Natural killer cell treated with Interleukin-12 subunit alpha and Interleukin-12 subunit beta and Interleukin-15 and Interleukin-18, amount 100 ng/mL, for 72 hours (primary cell): ENCODE data around the gene CASP6. TPM values are rescaled to one million over a fixed set of nuclear protein-coding genes. Genes with fewer than 3 reads are reported as not detected.

Source experiments
- ATAC-seq, 2 donors: fragments of 150-1000 bp; cut with Tn5 transposase in 1 of 2; sonication (Bioruptor Pico), chemical (Tn5 transposase) in 1 of 2; 2 replicates each; pipeline ENCODE4 v1.10.0; 2021
- DNase-seq: peaks from one replicate; pipeline ENCODE4 v3.0.0; 2022; ENCODE audit warnings: low spot score
- H3K27ac Mint-ChIP-seq, 2 donors: 1 replicate in 1 of 2; 2 replicates in 1 of 2; pipeline ENCODE4 v1.8.0; 2022; ENCODE audit warnings: mixed read lengths in 2 of 2, mild to moderate bottlenecking in 1 of 2, moderate library complexity in 1 of 2
- H3K27me3 Mint-ChIP-seq, 2 donors: 1 replicate in 1 of 2; 2 replicates in 1 of 2; pipeline ENCODE4 v1.8.0; 2022; ENCODE audit warnings: mixed read lengths in 2 of 2
- H3K36me3 Mint-ChIP-seq: one replicate; pipeline ENCODE4 v1.8.0; 2022; ENCODE audit warnings: mixed read lengths
- H3K4me1 Mint-ChIP-seq, 2 donors: 1 replicate in 1 of 2; 2 replicates in 1 of 2; pipeline ENCODE4 v1.8.0; 2022; ENCODE audit warnings: low read depth in 2 of 2, mixed read lengths in 2 of 2, mild to moderate bottlenecking in 1 of 2
- H3K4me3 Mint-ChIP-seq: one replicate; pipeline ENCODE4 v1.8.0; 2022; ENCODE audit warnings: mixed read lengths
- H3K9me3 Mint-ChIP-seq: 2 replicates; pipeline ENCODE4 v1.8.0; 2022; ENCODE audit warnings: mixed read lengths
- total RNA-seq, 2 donors: library from RNA; stranded (reverse); gene quantifications; one replicate each; pipeline ENCODE4 v1.2.3, GENCODE V29; 2022

The CASP6 gene
- total RNA-seq, 2 donors from 2014 or later, result 5.3 to 7.4 TPM

DNA sequence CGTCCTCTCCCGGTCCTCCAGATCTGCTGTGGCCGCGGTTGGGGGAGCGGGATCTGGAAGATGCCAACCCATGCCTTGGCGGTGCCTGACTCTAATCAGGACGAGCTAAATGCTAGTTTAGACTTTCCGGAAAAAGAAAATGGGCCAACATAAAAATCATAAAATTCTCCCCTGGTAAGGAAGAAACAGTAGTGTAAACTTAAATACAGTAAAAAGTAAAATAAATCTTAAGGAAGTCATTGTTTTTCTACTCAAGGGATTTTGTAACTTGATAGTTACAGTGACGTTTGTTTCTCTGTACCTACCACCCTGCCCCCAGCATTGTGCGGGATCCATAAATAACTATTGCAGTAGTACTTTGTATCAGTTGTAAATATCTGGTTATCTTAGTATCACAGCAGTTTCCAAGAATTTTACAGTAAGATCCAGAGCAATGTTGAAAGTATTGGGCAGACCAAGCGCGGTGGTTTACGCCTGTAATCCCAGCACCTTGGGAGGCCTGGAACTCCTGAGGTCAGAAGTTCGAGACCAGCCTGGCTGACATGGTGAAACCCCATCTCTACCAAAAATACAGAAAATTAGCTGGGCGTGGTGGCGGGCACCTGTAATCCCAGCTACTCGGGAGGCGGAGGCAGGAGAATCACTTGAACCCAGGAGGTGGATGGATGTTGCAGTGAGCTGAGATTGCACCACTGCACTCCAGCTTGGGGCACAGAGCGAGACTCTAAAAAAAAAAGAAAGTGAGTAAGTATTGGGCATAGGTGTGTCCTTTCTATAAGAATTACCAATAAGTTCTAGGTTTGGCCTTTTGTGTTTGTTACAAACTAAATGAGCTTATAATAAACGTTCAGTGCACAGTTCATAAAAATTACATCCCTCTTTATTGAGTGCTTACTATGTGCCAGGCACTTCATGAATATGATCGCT is 27.6 kb upstream of the CASP6 start:
- Mint-ChIP-seq H3K9me3 (no peaks in the 10 kb centered on the region), H3K27ac (peak overlapping the region; percentile 27 to 52)
- no peak for ATAC-seq

DNA sequence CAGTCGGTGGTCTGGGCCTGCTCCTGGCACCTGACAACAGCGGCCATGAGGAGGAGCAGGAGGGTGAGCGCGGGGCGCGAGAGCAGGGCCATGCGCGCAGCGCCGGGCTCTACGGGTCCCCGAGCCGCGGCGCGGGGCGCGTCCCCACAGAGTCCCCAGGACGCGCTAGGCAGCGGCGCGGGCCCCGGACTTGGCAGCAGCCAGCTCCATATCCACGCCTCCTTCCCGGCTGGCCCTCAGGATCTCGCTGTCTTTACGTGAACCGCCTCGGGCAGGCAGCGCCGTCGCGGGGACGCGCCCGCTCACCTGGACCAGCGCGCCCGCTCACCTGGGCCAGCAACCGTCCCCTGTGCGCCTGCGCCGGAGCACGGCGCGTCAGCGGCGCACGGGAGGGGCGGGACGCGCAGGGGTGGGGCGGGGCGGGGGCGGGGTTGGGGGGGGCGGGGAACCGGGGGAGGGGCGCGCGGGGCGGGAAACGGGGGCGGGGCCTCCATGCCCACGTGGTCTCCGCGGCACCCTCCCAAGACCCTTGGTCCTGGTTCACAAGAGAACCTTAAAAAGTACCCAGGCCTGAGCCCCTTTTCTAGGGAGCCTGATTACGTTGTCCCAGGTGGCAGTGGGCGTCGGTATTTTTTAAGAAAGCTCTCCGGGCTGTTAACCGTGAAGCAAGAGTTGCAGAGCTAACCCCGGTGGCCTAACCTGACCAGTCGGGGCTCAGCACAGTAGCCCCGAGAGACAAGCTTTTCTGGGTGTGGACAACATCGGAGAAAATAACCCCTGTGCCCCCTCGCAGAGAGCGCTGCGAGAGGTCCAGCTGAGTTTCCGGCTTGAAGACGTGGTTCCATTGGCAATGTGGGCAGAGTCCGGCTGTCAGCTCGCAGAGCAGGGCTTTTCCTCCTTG is 26.7 kb upstream of the CASP6 start, which contains the start of gene PLA2G12A:
Gene PLA2G12A (minus strand): TSS at position 353 of the 901 bp plus-strand sequence. CDS start 261 bp downstream, at position 92.
- H3K4me1 Mint-ChIP-seq, result peaks cover 5 to 13% of the 10 kb centered on the region in 2 donors
- H3K36me3 Mint-ChIP-seq, result peaks cover 8% of the 10 kb centered on the region
- H3K27me3 Mint-ChIP-seq, result peaks cover 0 to 7% of the 10 kb centered on the region in 2 donors
- ATAC-seq (peak; percentile 93 to 94), DNase-seq (peak; percentile 80)
- peak within 1 kb of the TSS; percentile 79 for H3K4me3 Mint-ChIP-seq
- peak within 1 kb of the TSS; percentile 27 to 52 for H3K27ac Mint-ChIP-seq
- H3K9me3 Mint-ChIP-seq, result no peaks in the 10 kb centered on the region

More for the DNA sequence above, 27.6 kb upstream of the CASP6 start:
- DNase-seq, result no peak
- H3K36me3 Mint-ChIP-seq, result peaks cover 8% of the 10 kb centered on the region
- H3K4me1 Mint-ChIP-seq, result peaks cover 5 to 13% of the 10 kb centered on the region in 2 donors
- peaks cover 0 to 7% of the 10 kb centered on the region in 2 donors for H3K27me3 Mint-ChIP-seq
- H3K4me3 Mint-ChIP-seq, result peak overlapping the region; percentile 79

DNA sequence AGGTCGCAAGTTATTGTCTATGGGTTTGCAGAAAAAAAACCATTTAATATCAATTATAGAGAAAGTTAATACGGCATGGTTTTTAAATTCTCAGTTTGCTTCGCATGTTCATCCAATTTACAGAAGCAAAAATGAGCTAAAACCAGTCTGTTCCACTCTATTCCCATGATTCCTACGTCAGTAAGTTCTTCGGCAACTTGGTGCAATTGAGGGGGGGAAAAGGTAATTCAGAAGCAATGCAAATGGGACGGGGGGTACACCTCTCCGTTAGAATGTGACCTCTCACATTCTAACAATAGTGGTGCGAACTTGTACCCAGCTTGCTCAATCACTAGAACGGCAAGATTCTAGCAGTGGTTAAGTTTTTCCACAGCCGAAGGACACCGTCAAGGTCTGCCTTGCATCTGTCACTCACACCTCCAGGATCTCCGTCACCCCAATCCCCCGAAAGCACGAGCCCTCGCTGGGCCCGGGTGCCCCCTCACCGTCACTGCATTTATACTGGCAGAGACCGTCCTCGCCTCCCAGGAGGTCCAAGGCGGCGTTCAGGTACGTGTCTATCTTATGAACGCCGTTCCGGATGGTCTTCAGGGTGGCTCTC is 26.0 kb upstream of the CASP6 start:
- DNase-seq, result no peak
- no peaks in the 10 kb centered on the region for H3K9me3 Mint-ChIP-seq
- ATAC-seq, result no peak

DNA sequence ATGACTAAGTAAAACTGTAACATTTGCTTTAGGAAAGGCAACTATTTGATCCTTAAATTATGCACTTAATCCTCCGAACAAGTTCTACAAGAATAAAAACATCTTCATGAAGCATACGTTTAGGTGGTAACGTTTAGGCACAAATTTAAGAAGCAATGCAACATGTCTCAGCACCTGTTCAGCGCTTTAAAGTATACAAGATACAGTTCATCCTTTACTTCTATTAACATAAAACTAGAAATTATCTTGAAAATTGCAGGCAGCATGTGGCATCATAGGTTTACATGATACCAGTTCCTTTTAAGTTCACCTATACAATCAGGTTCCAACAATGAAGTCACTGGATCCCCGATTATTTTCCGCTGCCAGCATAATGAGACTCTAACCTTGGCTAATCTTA is 25.1 kb upstream of the CASP6 start:
- H3K36me3 Mint-ChIP-seq, result peaks cover 8% of the 10 kb centered on the region
- peaks cover 0 to 3% of the 10 kb centered on the region in 2 donors for H3K27me3 Mint-ChIP-seq
- ATAC-seq, result no peak
- H3K9me3 Mint-ChIP-seq, result no peaks in the 10 kb centered on the region
- peak overlapping the region; percentile 79 for H3K4me3 Mint-ChIP-seq
- peaks cover 5 to 13% of the 10 kb centered on the region in 2 donors for H3K4me1 Mint-ChIP-seq
- H3K27ac Mint-ChIP-seq, result no peak overlapping the region
- no peak for DNase-seq

More for the DNA sequence above, 26.0 kb upstream of the CASP6 start:
- Mint-ChIP-seq H3K27ac (peak overlapping the region in 1 of 2 donors; percentile 21), H3K36me3 (peaks cover 8% of the 10 kb centered on the region), H3K4me1 (peaks cover 5 to 13% of the 10 kb centered on the region in 2 donors), H3K27me3 (peaks cover 0 to 6% of the 10 kb centered on the region in 2 donors), H3K4me3 (peak overlapping the region; percentile 79)

DNA sequence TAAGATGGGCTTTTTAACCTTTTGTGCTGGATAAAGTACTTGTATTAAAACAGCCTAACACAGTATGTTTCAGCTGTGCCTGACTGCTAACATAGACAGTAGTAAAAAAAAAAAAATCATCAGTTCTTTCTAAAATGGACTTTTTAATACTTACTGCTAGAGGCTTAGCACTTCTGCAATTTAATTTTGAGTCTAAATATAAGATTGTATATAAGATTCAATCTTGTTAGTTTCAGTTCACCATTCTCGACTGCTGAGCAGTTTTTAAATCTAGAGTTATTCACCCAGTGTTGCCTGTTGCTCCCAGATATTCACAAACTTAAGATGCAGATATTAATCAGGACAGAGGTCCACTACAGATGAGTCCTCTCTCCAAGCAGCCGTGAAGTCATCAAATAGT is 19.9 kb upstream of the CASP6 start:
- peaks cover 4 to 7% of the 10 kb centered on the region in 2 donors for H3K4me1 Mint-ChIP-seq
- no peak overlapping the region for H3K4me3 Mint-ChIP-seq
- no peak for ATAC-seq
- H3K27ac Mint-ChIP-seq, result no peak overlapping the region
- no peak for DNase-seq
- no peaks in the 10 kb centered on the region for H3K9me3 Mint-ChIP-seq
- H3K36me3 Mint-ChIP-seq, result peaks cover 8% of the 10 kb centered on the region
- H3K27me3 Mint-ChIP-seq, result no peaks in the 10 kb centered on the region

DNA sequence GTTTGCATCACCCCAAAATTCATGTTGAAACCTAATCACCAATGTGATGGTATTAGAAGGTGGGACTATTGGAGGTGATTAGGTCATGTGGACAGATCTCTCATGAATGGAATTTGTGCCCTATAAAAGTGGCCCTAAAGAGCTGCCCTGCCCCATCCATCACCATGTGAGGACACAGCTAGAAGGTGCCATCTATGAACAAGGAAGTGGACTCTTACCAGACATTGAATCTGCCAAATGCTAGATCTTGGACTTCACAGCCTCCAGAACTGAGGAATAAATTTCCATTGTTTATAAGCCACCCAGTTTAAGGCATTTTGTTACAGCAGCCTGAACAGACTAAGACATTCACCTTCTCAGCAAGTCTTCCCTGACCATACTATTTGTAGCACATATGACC is 19.1 kb upstream of the CASP6 start:
- ATAC-seq (no peak), DNase-seq (no peak)
- no peaks in the 10 kb centered on the region for H3K27me3 Mint-ChIP-seq
- H3K9me3 Mint-ChIP-seq, result no peaks in the 10 kb centered on the region
- no peak overlapping the region for H3K27ac Mint-ChIP-seq
- peaks cover 8% of the 10 kb centered on the region for H3K36me3 Mint-ChIP-seq
- no peak overlapping the region for H3K4me3 Mint-ChIP-seq
- peaks cover 0 to 3% of the 10 kb centered on the region in 2 donors for H3K4me1 Mint-ChIP-seq

DNA sequence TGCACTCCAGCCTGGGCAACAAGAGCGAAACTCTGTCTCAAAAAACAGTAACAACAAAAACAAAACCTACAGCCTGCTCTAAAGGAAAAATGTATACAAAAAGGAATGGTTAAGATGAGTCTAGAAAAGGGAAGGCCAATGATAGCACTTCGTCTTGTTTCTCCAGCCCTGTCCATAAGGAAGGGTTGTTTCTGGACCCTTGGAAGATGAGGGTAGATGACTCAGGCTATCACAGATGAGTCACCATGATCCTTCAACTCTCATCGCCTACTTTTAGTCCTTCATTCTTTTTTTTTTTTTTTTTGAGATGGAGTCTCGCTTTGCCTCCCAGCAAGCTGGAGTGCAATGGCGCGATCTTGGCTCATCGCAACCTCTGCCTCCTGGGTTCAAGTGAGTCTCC is 17.8 kb upstream of the CASP6 start:
- peaks cover 2% of the 10 kb centered on the region for H3K36me3 Mint-ChIP-seq
- ATAC-seq, result no peak
- H3K9me3 Mint-ChIP-seq, result no peaks in the 10 kb centered on the region
- no peak overlapping the region for H3K27ac Mint-ChIP-seq
- H3K27me3 Mint-ChIP-seq, result no peaks in the 10 kb centered on the region
- peaks cover 0 to 3% of the 10 kb centered on the region in 2 donors for H3K4me1 Mint-ChIP-seq
- no peak for DNase-seq
- no peak overlapping the region for H3K4me3 Mint-ChIP-seq

DNA sequence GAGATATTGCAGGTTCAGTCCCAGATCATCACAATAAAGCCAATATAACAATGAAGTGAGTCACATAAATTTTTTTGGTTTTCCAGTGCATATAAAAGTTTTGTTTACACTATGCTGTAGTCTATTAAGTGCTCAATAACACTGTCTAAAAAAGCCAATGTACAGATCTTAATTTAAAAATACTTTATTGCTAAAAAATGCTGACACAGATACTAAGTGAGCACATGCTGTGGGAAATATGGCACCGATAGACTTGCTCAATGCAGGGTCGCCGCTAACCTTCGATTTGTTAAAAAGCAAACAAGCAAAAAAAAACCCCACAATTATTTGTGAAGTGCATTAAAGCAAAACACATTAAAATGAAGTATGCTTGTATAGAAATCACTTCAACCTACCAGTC is 16.4 kb upstream of the CASP6 start:
- no peaks in the 10 kb centered on the region for H3K36me3 Mint-ChIP-seq
- no peak overlapping the region for H3K4me3 Mint-ChIP-seq
- H3K4me1 Mint-ChIP-seq, result peaks cover 0 to 3% of the 10 kb centered on the region in 2 donors
- no peaks in the 10 kb centered on the region for H3K9me3 Mint-ChIP-seq
- no peak for DNase-seq
- H3K27ac Mint-ChIP-seq, result no peak overlapping the region
- no peaks in the 10 kb centered on the region for H3K27me3 Mint-ChIP-seq
- ATAC-seq, result no peak

DNA sequence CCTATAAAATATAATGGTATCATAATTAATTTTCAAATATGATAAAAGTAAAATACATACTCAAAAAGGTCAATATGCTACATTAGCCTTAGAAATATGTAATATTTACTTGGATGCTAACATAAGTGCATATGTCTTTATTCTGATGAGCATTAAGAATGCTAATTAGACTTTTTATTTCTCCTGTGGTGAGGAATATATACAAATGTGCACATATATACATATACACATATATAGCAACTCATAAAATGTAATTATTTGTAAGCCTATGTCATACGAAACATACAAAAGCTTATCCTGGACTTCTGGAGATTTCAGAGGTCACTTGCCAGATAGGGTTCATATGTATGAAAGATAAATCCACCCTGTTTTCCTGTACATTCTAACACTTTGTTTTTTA is 15.5 kb upstream of the CASP6 start:
- Mint-ChIP-seq H3K36me3 (no peaks in the 10 kb centered on the region), H3K27ac (no peak overlapping the region), H3K4me1 (peaks cover 0 to 3% of the 10 kb centered on the region in 2 donors), H3K27me3 (no peaks in the 10 kb centered on the region), H3K4me3 (no peak overlapping the region), H3K9me3 (no peaks in the 10 kb centered on the region)
- DNase-seq (no peak), ATAC-seq (no peak)

DNA sequence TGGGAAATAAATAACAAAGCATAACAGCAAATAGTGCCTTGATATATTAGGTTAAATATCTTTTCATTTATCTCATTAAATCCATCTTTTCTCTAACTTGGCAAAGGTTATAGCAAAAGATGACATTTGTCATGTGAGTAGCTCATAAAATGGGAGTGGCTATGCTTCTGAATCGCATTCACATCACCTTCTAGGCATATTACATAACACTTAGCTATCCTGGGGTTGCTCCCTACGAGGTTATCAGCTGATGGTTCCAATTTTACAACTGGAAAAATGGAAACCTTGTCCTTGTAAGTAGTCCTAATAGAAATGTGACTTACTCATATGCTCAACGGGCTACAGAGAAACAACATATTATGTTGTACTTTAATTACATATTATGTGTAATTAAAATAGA is 10.3 kb upstream of the CASP6 start:
- H3K27me3 Mint-ChIP-seq, result no peaks in the 10 kb centered on the region
- no peak overlapping the region for H3K27ac Mint-ChIP-seq
- H3K4me1 Mint-ChIP-seq, result no peaks in the 10 kb centered on the region
- ATAC-seq, result no peak
- no peak overlapping the region for H3K4me3 Mint-ChIP-seq
- H3K9me3 Mint-ChIP-seq, result no peaks in the 10 kb centered on the region
- no peaks in the 10 kb centered on the region for H3K36me3 Mint-ChIP-seq
- no peak for DNase-seq

DNA sequence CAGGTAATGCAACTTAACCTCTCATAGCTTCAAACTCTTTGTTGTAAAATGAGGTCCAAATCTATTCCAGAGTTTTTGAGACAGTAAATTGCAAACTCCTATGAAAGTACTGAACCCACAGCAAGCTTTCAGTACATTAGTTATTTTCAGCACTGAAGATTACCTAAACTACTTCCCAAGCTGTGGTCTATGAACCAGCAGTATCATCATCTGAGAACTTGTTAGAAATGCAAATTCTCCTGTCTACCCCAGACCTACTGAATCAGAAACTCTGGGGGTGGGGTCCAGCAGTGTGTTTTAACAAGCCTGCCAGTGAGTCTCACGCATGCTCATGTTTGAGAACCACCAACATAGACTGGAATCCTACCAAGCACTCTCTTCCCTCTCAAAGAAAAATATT is 5.7 kb upstream of the CASP6 start:
- Mint-ChIP-seq H3K4me1 (peaks cover 0 to 1% of the 10 kb centered on the region in 2 donors), H3K36me3 (no peaks in the 10 kb centered on the region), H3K27ac (no peak overlapping the region), H3K9me3 (no peaks in the 10 kb centered on the region), H3K27me3 (no peaks in the 10 kb centered on the region), H3K4me3 (no peak overlapping the region)
- no peak for DNase-seq
- no peak for ATAC-seq

DNA sequence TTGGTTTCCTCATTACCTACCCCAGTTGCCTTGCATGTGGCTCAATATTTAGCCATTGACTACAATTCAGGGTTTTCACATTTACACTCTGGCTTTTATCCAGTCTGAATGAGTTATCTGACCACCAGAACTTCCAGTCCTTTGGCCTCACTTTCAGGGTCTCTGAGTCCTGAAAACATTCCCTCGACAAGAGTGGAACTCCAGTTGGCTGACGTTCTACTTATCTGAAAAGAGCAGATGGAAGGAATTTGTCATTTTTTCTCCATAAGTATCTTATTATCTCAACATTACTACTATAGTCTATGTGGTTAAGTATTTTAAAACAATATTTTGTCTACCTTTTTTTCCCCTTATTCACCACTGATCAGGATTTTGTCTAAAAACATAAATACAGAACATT is 5.2 kb upstream of the CASP6 start:
- DNase-seq (no peak), ATAC-seq (no peak)
- Mint-ChIP-seq H3K27me3 (no peaks in the 10 kb centered on the region), H3K36me3 (no peaks in the 10 kb centered on the region), H3K9me3 (no peaks in the 10 kb centered on the region), H3K4me3 (no peak overlapping the region), H3K4me1 (peaks cover 0 to 5% of the 10 kb centered on the region in 2 donors), H3K27ac (no peak overlapping the region)

DNA sequence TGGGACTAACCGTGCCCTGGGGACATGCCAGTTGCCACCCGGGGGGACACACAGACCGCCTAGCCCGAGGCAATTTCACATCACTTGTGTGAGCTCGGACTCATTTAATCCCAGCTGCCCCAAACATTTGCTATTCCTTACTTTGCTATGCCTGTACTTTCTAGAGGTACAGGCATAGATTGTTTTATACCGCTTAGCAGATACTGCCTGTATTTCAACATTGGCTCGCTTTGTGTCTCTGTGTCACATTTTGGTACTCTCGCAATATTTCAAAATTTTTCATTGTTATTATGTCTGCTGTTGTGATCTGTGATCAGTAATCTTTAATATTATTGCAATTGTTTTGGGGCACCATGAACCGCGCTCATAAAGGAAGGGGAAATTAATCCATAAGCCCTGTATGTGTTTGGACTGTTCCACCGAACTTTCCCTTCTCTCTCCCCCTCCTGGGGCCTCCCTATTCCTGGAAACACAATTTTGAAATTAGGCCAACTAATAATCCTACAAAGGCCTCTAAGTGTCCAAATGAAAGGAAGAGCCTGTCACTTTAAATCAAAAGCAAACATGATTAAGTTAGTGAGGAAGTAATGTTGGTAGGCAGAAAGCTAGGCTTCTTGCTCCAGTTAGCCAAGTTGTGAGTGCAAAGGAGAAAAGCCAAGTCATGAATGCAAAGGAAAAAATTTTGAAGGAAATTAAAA is 568 bp upstream of the CASP6 start:
- Mint-ChIP-seq H3K4me1 (peaks cover 20 to 22% of the 10 kb centered on the region in 2 donors), H3K4me3 (peak overlapping the region; percentile 96), H3K27ac (peak overlapping the region; percentile 79 to 85), H3K36me3 (no peaks in the 10 kb centered on the region), H3K9me3 (no peaks in the 10 kb centered on the region), H3K27me3 (no peaks in the 10 kb centered on the region)
- ATAC-seq, result no peak
- DNase-seq, result no peak
